RWPE2 (cell line): ENCODE data around the gene FAM53B.

ENCODE experiments used
- ATAC-seq: fragments of 200-7000 bp; cut with Tn5 transposase; 3 replicates; pipeline ENCODE4 v1.9.1; 2021; ENCODE audit warnings: low read depth
- DNase-seq: peaks from one replicate; pipeline ENCODE4 v3.0.0-alpha.2; 2020; ENCODE audit warnings: low spot score
- H3K27ac ChIP-seq: fragments of 450-650 bp; 2 replicates; pipeline ENCODE4 v1.5.1; 2017; ENCODE audit warnings: mild to moderate bottlenecking; ENCODE audit not compliant: poor library complexity, severe bottlenecking
- H3K27me3 ChIP-seq: fragments of 250-450 bp; sonication (Bioruptor Pico); 2 replicates; pipeline ENCODE4 v1.5.1; 2021; ENCODE audit warnings: mild to moderate bottlenecking, moderate library complexity; ENCODE audit not compliant: insufficient read depth, poor library complexity, severe bottlenecking
- H3K36me3 ChIP-seq: fragments of 250-450 bp; sonication (Bioruptor Pico); 2 replicates; pipeline ENCODE4 v1.5.1; 2020; ENCODE audit warnings: low read depth, mild to moderate bottlenecking, moderate library complexity
- H3K4me1 ChIP-seq: fragments of 250-450 bp; sonication (Bioruptor Pico); 2 replicates; pipeline ENCODE4 v1.5.1; 2021; ENCODE audit warnings: mild to moderate bottlenecking, moderate library complexity; ENCODE audit not compliant: insufficient read depth, poor library complexity, severe bottlenecking
- H3K4me3 ChIP-seq: fragments of 250-450 bp; sonication (Bioruptor Pico); 2 replicates; pipeline ENCODE4 v1.5.1; 2021; ENCODE audit warnings: mild to moderate bottlenecking, moderate library complexity; ENCODE audit not compliant: severe bottlenecking
- H3K9me3 ChIP-seq: fragments of 250-450 bp; sonication (Bioruptor Pico); 2 replicates; pipeline ENCODE4 v1.5.1; 2021; ENCODE audit warnings: mild to moderate bottlenecking, moderate library complexity; ENCODE audit not compliant: severe bottlenecking
- CTCF ChIP-seq: fragments of 450-650 bp; IDR thresholded peaks from one replicate; pipeline ENCODE4 v1.5.1; 2017; ENCODE audit warnings: mild to moderate bottlenecking, moderate library complexity; ENCODE audit not compliant: poor library complexity, severe bottlenecking

Gene FAM53B

GRCh38 chr10:124685261-124685660, 58.9 kb downstream of the FAM53B start:
- Histone ChIP-seq H3K27me3 (no peaks in the 10 kb centered on the region), H3K9me3 (no peaks in the 10 kb centered on the region), H3K4me1 (peaks cover 6% of the 10 kb centered on the region), H3K27ac (no peak overlapping the region), H3K4me3 (no peak overlapping the region), H3K36me3 (peaks cover 20% of the 10 kb centered on the region)
- TF ChIP-seq CTCF = no peak
- ATAC-seq (no peak), DNase-seq (no peak)

- Histone ChIP-seq H3K27me3 (no peaks in the 10 kb centered on the region), H3K9me3 (no peaks in the 10 kb centered on the region), H3K27ac (no peak overlapping the region), H3K36me3 (peaks cover 15% of the 10 kb centered on the region), H3K4me1 (no peaks in the 10 kb centered on the region), H3K4me3 (no peak overlapping the region)
- DNase-seq (no peak), ATAC-seq (no peak)
- no peak for TF ChIP-seq CTCF
These were observed 60.4 kb downstream of the FAM53B start for GRCh38 chr10:124683814-124684213.

- Histone ChIP-seq H3K27ac (no peak overlapping the region), H3K9me3 (no peaks in the 10 kb centered on the region), H3K4me3 (no peak overlapping the region), H3K27me3 (no peaks in the 10 kb centered on the region), H3K4me1 (no peaks in the 10 kb centered on the region), H3K36me3 (peaks cover 15% of the 10 kb centered on the region)
- TF ChIP-seq CTCF = no peak
- DNase-seq (no peak), ATAC-seq (no peak)
These were observed 62.3 kb downstream of the FAM53B start for GRCh38 chr10:124681626-124682552.

- Histone ChIP-seq H3K4me1 (no peaks in the 10 kb centered on the region), H3K27me3 (no peaks in the 10 kb centered on the region), H3K4me3 (no peak overlapping the region), H3K36me3 (peaks cover 15% of the 10 kb centered on the region), H3K27ac (no peak overlapping the region), H3K9me3 (no peaks in the 10 kb centered on the region)
- no peak for ATAC-seq
- TF ChIP-seq CTCF = no peak
- no peak for DNase-seq
These were observed 63.1 kb downstream of the FAM53B start for GRCh38 chr10:124681091-124681490.

- Histone ChIP-seq H3K4me3 (no peak overlapping the region), H3K4me1 (no peaks in the 10 kb centered on the region), H3K36me3 (peaks cover 15% of the 10 kb centered on the region), H3K27me3 (no peaks in the 10 kb centered on the region), H3K27ac (no peak overlapping the region), H3K9me3 (no peaks in the 10 kb centered on the region)
- ATAC-seq = no peak
- DNase-seq = no peak
- no peak for TF ChIP-seq CTCF
These were observed 63.5 kb downstream of the FAM53B start for GRCh38 chr10:124680675-124681074.
